ENCODE results near the gene PSMB4.
"Not testable (repeated sequence)": the region's sequence is repeated elsewhere in the genome, so short reads cannot be mapped to it uniquely, and the experiment has no call there.

Gene PSMB4

DNA sequence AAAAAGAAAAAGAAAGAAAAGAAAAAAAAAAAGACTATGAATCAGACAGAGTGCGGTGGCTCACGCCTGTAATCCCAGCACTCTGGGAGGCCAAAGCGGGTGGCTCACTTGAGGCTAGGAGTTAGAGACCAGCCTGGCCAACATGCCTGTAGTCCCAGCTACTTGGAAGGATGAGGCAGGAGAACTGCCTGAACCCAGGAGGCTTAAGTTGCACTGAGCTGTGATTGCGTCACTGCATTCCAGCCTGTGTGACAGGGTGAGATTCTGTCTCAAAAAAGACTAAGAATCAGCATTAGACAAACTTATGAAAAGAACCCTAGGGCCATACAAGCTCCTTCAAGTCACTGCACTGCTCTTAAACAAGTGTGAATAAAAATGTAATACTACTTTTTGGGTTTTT is 16.9 kb downstream of the PSMB4 start:
- ChIA-PET CTCF (interaction anchor here (0.9 to 1.2 kb wide), 2 partner anchors 10 to 165 kb away, joined by 3 to 5 read pairs; no protein-coding TSS in a partner anchor), POLR2A (interaction anchor here (0.7 to 1.0 kb wide), 2 partner anchors 11 to 18 kb away, joined by 3 to 6 read pairs; no protein-coding TSS in a partner anchor)
- DNase-seq (ENCODE audit: extremely low spot score): no peak
- TF ChIP-seq, protein P1, sequence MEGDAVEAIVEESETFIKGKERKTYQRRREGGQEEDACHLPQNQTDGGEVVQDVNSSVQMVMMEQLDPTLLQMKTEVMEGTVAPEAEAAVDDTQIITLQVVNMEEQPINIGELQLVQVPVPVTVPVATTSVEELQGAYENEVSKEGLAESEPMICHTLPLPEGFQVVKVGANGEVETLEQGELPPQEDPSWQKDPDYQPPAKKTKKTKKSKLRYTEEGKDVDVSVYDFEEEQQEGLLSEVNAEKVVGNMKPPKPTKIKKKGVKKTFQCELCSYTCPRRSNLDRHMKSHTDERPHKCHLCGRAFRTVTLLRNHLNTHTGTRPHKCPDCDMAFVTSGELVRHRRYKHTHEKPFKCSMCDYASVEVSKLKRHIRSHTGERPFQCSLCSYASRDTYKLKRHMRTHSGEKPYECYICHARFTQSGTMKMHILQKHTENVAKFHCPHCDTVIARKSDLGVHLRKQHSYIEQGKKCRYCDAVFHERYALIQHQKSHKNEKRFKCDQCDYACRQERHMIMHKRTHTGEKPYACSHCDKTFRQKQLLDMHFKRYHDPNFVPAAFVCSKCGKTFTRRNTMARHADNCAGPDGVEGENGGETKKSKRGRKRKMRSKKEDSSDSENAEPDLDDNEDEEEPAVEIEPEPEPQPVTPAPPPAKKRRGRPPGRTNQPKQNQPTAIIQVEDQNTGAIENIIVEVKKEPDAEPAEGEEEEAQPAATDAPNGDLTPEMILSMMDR (IDR thresholded peaks at IDR 0.05; ENCODE audit: control extremely low read depth, extremely low read depth, low read depth, missing control alignments): no peak

DNA sequence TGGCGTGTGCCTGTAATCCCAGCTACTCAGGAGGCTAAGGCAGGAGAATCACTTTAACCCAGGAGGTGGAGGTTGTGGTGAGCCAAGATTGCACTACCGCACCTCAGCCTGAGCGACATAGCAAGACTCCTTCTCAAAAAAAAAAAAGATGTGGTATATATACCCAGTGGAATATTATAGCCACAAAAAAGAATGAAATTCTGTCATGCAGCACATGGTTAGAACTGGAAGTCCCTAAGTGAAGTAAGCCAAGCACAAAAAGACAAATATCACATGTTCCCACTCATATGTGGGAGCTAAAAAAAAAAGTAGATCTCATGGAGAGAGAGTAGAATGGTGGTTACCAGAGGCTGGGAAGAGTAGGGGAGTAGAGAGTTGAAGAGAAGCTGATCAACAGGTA is 18.7 kb downstream of the PSMB4 start:
- DNase-seq (ENCODE audit: extremely low spot score): no peak
- TF ChIP-seq, protein P1 (IDR thresholded peaks at IDR 0.05; ENCODE audit: control extremely low read depth, extremely low read depth, low read depth, missing control alignments): no peak
- POLR2A ChIA-PET: interaction anchor here (0.7 kb wide), 1 partner anchor 43 kb away, joined by 3 read pairs; no protein-coding TSS in a partner anchor
- CTCF ChIA-PET: interaction anchor here (1.3 to 2.3 kb wide), 3 partner anchors 13 to 19 kb away, joined by 4 to 7 read pairs (median 7); no protein-coding TSS in a partner anchor

DNA sequence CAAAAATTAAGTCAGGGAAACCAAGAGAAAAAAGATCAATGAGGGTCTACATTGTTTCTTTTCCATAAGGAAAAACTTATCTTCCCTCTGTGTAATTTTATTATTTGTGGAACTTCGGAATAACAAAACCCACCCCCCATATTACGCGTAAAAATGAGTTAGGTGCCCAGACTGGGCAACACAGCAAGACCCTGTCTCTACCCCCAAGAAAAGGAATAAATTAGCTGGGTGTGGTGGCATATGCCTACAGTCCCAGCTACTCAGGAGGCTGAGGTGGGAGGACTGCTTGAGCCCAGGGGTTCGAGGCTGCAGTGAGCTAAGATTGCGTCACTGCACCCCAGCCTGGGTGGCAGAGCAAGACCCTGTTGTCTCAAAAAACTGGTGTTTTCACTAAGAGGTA is 20.4 kb downstream of the PSMB4 start:
- TF ChIP-seq, protein P1 (IDR thresholded peaks at IDR 0.05; ENCODE audit: control extremely low read depth, extremely low read depth, low read depth, missing control alignments): no peak
- no peak for DNase-seq (ENCODE audit: extremely low spot score)
- POLR2A ChIA-PET: no interaction called here
- CTCF ChIA-PET: interaction anchor here (0.9 to 1.8 kb wide), 2 partner anchors 13 to 17 kb away, joined by 3 to 4 read pairs; no protein-coding TSS in a partner anchor

DNA sequence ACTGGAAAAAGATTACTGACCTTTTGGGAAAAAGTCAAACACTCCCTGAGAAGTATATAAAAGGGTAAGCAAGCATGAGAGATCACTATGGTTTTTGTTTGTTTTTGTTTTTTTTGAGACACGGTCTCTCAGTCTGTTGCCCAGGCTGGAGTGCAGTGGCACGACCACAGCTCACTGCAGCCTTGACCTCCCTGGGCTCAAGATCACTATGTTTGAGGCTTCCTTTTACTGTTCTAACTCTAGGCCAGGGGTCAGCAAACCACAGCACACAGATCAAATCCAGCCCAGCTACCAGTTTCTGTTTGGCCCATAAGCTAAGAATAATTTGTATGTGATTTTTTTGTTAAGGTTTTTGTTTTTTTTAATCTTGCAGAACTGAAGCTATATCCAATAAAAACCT is 25.7 kb downstream of the PSMB4 start:
- TF ChIP-seq, protein P1 (IDR thresholded peaks at IDR 0.05; ENCODE audit: control extremely low read depth, extremely low read depth, low read depth, missing control alignments): no peak
- POLR2A ChIA-PET: no interaction called here
- DNase-seq (ENCODE audit: extremely low spot score): no peak
- CTCF ChIA-PET: interaction anchor here (1.1 to 1.8 kb wide), 4 partner anchors 9 to 112 kb away, joined by 3 to 7 read pairs (median 6); partner anchors contain the start of gene PSMB4

DNA sequence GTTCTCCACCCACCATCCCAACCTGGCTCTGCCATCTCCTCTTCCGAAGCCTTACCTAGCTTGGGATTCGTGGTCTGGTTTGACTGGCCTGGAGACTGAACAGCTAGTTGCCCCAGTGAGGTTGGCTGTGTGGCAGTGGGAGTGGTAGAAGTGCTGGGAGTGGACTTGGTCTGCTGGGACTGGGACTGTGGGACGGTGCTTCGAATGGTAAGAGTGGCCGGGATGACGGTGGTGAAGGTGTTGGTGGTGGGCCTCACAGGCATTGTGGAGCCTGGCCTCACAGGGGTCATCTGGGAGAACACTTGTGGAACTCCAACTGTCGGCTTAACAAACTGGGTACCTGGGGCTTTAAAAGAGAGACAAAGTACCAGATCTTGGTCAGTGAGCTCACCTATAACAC is 28.7 kb downstream of the PSMB4 start:
- CTCF ChIA-PET: interaction anchor here (1.2 kb wide), 2 partner anchors 9 to 17 kb away, joined by 3 to 4 read pairs; no protein-coding TSS in a partner anchor
- TF ChIP-seq, protein P1 (IDR thresholded peaks at IDR 0.05; ENCODE audit: control extremely low read depth, extremely low read depth, low read depth, missing control alignments): no peak
- POLR2A ChIA-PET: no interaction called here
- no peak for DNase-seq (ENCODE audit: extremely low spot score)

DNA sequence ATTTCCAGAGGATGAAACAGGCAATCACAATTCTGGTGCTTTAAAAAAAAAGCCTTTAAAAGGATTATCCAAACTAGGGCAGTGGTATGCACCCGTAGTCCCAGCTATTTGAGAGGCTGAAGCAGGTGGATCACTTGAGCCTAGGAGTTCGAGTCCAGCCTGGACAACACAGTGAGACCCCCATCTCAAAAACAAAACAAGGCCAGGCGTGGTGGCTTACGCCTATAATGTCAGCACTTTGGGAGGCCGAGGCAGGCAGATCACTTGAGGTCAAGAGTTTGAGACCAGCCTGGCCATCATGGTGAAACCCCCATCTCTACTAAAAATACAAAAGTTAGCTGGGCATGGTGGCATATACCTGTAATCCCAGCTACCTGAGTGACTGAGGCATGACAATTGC is 34.5 kb downstream of the PSMB4 start:
- CTCF ChIA-PET: interaction anchor here (1.6 to 2.4 kb wide), 3 partner anchors 9 to 16 kb away, joined by 5 to 13 read pairs (median 7); no protein-coding TSS in a partner anchor
- DNase-seq (ENCODE audit: extremely low spot score); POLR2A ChIA-PET: not testable (repeated sequence)

DNA sequence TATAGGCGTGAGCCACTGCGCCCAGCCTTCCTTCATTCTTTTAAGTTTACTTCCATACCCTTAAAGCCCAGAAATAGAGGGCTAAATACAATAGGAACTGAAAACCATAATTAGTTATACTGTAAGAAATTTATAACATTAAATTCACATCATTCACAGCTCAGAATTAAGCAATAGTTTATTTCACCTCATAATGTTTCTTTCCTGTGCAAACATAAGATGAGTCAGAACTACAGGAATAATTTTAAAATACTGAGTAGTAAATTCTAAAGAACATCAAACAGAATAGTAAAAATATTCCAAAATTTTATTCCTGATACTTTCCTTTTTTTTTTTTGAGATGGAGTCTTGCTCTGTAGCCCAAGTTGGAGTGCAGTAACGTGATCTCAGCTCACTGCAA is 35.8 kb downstream of the PSMB4 start:
- TF ChIP-seq, protein P1 (IDR thresholded peaks at IDR 0.05; ENCODE audit: control extremely low read depth, extremely low read depth, low read depth, missing control alignments): no peak

More for the DNA sequence above, 35.8 kb downstream of the PSMB4 start:
- ChIA-PET POLR2A (interaction anchor here (0.7 kb wide), 1 partner anchor 12 kb away, joined by 4 read pairs; no protein-coding TSS in a partner anchor), CTCF (interaction anchor here (1.6 to 2.4 kb wide), 2 partner anchors 9 to 17 kb away, joined by 7 to 13 read pairs; no protein-coding TSS in a partner anchor)
- DNase-seq (ENCODE audit: extremely low spot score): no peak
